Stimulated activated CD8-positive, alpha-beta memory T cell treated with anti-CD3 and anti-CD28 coated beads, Interleukin-7, amount 100 ng/mL, for 1 hour (primary cell): ENCODE results near the gene VAT1L.
"Not testable (repeated sequence)": the region's sequence is repeated elsewhere in the genome, so short reads cannot be mapped to it uniquely, and the experiment has no call there.

ENCODE experiments used
- DNase-seq, 2 donors: peaks; one replicate each; pipeline ENCODE4 v3.0.0-alpha.2; 2020; ENCODE audit warnings: low read depth in 2 of 2

The VAT1L gene

DNA sequence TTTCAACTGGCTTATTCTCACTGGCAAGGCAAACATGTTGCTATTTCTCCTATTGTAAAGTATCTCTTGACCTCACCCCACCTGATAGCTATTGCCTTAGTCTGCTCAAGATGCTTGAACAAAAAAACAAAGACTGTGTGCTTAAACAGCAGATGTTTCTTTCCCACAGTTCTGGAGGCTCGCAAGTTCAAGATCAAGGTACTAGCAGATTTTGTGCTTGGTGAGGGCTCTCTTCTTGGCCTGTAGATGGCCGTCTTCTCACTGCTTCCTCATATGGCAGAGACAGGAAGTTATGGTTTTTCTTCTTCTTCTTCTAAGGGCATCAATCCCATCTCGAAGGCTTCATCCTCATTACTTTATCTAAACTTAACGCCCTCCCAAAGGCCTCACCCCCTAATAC is 124.3 kb downstream of the VAT1L start:
- no peak for DNase-seq

DNA sequence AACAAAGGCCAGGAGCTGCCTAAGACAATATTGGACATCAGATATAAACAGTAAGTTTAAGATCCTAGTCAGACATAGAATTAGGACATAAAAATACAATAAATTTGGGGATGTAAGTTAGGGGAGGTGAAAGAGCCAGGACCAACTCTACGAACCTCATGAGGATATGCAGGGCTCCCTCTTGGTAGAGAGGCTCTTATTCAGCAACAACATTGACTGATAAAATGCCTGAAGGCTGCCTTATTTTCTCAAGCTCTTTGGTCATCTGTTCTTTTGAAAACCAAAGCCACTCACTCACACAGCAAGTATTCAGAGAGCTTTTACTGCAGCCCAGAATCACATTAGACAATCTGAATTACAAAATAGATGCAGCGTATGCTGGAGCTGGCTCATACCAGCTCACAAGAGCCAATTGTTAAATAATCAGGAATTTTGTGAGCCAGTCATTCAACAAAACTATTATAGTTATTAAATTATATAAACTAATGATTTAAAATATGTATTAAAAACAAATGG is 125.4 kb downstream of the VAT1L start:
- no peak for DNase-seq

DNA sequence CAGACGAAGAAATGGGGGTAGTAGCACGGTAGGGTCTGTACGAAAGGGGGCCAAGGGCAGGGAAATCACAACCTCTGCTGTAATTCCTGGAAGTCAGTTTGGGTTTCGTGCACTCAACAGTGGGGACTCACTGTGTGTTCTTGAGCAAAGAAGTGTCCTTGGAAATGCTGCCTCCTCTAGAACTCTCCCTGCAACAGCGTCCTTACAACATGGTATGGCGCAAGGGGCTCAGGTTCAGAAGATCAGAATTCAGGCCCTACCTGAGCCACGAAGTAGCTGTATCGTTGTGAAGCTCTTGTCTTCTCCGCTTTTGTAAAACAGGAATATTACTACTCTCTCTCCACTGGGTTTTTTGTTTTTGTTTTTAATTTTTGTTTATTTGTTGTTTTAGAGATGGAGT is 127.7 kb downstream of the VAT1L start:
- no peak for DNase-seq

DNA sequence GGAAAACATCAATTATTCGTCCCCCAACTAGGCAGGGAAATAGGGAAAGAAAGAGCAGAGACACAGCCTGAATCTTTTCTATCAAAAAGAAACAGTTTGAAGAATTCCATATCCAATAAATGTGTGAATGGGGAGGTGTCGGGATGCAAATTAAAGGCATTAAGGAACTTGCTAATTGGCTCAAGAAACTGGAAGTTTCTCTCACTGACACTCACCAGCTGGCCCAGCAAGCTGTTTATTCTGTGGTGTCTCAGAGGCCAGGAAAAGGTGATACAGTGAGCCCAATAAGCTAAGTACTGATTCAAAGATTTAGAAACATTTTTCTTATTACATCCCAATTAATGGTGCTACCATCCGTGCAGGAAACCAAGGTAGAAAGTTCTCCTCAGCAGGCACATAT is 129.6 kb downstream of the VAT1L start:
- no peak for DNase-seq

DNA sequence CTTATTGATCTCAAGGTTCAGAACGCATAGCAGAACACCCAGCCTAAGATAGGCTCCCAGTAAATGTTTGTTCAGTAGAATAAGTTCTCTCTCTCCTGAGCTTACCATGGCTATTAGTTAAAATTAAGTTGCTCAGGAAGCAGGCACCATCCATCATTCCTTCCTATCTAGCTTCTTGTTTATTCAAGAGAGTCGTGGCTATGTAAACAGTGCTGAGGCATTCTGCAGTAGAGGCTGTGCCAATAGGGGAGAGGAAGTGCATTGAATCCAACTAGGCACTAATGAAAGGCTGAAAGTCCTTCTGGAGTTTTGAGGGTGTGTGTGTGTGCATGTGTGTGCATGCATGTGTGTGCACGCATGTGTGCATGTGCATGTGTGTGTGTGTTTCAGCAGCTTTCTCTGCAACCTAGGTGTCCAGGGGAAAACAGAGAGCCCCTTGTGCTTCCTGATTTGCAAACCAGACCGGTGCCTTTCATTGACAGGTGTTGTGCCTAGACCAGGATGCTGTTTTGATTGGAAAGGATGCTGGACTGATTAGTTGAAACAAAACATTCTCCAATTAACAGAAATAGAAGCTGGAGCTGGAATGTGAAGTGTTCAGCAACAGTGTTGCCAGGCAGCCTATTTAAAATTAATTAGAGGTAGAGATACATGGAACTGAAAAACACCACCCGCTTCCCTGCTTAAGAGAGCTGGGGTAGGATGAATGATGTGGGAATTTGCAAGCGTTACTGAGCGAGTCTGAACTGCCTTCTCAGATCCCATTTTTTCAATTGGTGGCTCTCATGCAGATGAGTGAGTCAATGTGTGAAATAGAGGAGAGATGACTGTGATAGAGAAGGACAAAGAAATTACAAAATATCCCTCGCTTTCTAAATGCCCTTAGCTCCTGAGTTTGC is 130.7 kb downstream of the VAT1L start:
- DNase-seq, result no peak

DNA sequence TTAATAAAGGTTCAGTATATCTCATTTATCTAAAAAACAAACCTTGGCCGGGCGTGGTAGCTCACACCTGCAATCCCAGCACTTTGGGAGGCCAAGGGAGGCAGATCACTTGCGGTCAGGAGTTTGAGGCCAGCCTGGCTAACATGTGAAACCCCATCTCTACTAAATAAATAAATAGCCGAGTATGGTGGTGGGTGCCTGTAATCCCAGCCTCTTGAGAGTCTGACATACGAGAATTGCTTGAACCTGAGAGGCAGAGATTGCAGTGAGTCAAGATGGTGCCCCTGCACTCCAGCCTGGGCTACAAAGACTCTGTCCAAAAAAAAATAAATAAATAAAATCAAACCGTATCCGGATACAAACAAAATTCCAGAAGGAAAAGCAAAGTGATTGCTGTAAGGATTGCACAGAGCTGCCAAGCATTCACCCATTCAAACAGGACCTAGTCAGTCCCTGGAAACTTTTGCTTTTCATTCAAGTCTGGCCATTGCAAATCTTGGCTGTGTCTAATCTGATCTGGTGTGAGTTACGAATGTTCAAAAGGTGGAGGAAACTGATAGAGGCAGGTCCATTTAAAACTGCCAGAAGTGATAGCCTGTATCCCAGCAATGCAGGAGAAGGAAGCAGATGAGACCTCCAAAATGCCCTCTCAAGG is 131.5 kb downstream of the VAT1L start:
- DNase-seq, result no peak

DNA sequence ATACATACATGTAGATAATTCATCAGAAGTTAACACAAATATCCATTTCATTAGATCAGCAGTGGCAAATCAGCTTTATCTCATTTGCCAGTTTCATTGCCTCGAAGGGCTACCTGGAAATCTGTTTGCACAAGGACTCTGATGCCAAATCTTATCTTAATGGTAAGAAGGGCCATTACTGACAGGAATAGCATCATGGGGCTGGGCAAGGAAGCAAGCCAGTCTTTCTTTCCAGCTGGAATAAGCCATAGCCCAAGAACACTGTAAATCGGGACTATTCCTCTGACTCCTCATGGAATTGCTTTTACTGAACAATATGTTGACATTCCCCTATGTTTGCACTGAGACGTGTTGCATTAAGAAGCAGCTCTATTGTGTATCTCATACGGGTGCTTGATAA is 132.6 kb downstream of the VAT1L start:
- no peak for DNase-seq

DNA sequence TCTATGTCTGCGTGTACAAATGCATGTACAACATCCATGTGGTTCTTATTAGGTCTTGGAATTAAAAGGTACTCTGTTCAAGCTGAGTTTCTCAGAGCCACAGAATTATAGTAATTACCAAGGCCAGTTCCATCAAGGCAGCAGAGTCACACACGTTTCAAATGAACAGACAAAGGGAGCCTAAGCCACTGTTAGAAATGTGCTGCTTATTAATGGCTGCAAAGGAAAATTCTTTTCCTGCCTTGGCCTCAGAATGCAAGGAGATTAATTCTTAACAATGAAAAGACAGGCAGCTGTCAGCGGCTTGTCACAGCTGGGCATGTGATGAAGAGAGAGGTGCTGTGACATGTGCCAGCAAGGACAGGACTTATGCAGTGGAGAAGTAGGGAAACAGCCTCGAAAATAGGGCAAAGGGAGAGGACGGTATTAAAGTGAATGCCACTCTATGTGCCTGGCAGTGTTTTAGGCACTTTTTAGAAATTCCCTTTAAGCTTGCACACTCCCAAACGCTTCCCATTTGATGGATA is 133.9 kb downstream of the VAT1L start:
- no peak for DNase-seq

DNA sequence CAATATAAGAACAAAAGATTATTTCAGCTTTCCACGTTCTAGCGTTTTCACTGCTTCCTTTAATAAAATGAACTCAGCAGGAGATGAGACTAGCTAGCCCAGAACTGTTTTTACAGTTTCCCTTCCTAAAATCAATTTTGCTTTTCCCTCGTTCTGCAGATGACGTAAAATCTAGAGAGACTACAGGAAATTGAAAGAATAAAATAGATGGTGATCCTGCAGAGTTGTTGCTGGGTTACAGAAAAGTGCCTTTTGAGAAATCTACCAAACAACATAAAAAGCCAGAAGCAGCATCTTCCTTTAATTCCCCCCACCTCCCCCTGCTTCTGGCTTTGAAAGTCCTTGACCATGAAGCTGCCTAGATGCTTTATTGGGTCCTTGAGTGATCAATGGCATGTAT is 137.2 kb downstream of the VAT1L start:
- DNase-seq, result no peak

DNA sequence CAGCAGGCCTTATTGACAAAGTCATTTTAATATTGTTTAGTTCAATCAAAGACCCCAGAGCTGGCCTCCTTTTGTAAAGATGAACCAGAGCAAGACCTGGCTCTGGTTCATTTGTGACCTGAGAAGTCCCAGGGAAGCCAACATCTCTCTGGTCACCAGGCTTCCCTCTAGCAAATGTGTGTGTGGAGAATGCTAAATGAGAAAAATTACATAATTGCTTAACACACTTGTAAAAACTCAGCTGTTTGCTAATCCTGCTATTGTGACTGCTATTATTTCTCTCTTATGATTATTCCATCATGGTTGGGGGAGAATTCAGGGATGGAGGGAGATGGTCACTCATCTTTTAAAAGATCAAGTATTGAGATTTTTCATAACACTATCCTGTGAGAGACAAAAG is 139.7 kb downstream of the VAT1L start:
- DNase-seq, result no peak

DNA sequence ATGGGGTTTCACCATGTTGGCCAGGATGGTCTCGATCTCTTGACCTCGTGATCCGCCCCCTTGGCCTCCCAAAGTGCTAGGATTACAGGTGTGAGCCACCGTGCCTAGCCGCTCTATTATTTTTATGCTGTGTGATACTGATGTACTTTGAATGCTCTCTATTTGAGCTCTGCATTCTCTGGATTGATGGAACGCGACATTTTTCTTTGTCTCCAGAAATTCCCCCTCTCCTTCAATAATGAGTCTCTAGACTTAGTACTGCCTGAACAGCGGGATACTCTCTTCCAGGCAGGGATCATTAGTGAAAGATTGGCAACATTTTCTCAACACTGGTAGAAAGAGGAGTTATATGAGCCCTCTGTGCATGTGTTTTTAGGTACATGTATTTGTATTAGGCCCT is 140.6 kb downstream of the VAT1L start:
- no peak for DNase-seq

DNA sequence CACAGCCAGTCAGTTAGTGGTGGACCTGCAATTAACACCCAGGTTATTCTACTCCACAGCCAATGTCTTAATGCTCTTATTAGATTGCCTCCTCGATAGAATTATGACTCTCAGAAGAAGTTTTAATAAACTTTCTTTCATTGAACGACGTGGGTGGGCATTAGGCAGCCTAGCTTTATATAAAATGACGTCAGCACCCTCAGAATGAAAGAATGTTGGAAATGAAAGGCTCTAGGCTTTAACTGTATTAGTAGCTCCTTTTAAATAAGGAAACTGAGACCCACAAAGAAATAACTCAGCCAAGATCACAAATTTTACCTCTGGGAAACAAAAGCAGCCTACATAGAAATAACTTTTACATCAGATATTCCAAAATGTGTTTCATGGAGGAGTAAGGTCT is 142.7 kb downstream of the VAT1L start:
- no peak for DNase-seq

DNA sequence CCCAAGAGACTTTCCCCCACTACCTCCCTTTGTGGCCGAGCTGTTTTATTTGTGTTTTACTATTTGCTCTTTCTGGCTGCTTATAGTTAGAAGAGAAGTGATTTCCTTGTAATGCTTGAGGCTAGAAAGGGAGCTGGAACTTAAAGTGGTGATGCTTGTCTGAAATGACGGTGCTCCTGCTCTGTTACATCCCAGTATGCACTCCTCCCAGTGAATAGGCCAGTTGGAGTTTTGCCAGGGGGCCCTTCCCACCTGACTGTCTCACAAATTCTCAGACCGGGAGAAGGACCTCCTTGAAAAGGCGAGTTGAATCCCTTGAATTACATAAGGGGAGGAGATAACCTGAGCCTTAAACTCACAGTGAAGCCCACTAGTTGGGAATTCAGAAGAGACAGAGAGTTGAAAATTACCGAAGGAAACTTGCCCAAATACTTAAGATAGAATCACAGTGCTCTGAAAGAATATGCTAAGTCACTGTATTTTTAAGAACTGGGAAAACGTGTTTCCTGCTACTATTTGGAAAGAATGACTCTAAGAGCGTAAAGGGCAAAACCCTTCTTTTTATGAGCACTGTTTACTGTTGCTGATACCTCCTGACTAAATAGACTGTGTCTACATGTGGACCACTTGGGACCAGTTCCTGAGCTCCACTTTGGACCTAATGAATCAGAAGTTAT is 149.2 kb downstream of the VAT1L start:
- DNase-seq, result no peak

DNA sequence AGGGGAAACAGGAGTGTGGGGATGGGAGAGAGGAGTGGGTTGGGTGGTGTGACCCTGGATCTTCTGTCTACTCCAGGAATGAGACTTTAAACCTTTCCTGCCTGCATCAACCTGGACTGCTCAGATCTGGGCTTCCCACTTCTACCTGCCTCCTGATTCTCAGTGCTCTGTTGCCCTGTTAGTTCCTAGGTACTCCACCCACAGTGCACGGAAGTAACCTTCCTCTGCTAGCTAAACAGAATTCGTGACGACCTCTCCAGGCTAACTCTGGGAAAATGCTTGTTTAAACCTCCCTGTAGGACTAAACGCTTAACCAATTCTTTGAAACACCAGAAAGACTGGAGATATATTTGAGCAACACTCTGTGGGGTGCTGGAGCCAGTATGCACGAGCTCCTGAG is 150.5 kb downstream of the VAT1L start:
- DNase-seq, result no peak

DNA sequence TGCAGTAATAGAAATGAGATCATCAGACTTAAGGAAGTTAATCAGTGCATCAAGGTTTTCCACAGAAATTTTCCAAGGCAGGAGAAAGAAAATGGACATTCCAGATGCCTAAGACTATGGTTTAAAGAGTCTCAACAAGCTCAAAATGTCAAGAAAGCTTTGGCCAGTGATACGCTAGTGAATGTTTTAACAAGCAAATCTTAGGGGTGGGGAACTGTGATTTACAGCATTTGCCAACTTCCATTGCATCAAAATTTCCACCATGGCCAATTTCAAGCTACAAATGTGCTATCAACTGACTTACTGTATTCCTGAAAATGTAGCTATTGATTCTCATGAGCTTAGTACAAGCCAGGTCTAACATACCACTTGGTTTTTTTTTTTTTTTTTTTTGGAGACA is 151.6 kb downstream of the VAT1L start:
- DNase-seq, result no peak

DNA sequence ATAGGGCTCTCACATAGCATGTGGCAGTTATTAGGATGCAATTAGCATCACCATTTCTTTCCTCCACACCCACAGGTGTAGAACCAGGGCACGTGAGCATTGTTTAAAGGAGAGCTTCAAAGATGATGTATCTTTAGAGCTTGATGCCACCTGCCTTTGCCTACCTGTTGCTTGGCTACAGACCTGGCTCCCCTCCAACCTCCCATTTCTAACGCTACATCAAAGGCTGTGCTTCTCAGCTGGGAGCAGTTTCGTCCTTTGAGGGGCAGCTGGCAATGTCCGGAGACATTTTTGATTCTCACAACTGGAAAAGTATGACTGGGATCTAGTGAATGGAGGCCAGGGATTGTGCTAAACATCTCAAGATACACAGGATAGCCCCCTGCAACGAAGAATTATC is 155.4 kb downstream of the VAT1L start:
- DNase-seq, result no peak

DNA sequence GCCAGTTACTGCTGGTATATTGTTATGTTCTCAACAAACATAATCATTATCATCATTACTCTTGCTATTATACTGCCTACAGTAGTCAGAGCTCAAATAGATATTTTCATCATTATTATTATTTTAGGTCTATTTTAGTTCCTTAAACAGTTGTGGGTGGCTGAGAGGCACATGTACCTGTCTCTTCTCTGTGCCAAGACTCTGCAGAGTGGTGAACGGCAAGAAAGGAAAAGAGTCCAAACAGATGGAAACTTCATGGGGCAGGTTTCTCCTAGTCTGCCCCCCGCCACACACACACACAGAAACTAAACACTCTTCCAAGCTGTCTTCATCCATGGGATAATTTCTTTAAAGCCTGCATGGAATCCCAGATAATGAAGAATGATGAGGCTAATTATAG is 156.3 kb downstream of the VAT1L start:
- DNase-seq, result no peak

DNA sequence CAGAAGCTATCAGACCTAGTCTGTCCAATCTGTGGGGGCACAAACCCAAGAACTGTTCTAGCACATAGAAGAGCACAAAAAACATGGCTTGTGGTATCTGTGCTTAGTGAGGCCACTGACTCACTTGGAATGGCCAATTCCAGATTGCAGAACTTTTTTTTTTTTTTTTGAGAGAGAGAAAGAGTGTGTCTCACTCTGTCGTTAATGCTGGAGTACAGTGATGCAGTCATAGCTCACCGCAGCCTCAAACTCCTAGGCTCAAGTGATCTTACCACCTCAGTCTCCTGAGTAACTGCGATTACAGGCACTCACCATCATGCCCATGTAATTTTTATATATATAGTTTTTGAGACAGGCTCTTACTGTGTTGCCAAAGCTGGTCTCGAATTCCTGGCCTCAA is 156.8 kb downstream of the VAT1L start:
- DNase-seq, result no peak

DNA sequence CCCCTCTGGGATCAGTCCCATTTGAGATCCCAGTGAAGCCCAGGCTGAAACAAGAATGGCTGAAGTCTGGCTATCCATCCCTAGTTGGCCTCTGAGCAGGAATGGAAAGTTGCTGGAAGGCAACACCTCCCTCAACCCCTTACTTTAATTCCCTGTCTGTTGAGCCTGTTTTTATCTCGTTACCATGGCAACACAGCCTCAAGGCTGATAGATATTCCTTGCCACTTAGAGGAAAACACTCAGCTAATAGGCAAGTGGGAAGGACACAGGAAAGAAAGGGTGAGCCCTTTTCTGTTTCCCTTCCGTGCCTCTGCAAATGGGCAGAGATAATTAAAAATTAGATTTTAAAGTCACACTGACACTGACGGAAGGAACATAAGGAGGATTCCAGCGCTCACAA is 158.5 kb downstream of the VAT1L start:
- DNase-seq, result no peak

DNA sequence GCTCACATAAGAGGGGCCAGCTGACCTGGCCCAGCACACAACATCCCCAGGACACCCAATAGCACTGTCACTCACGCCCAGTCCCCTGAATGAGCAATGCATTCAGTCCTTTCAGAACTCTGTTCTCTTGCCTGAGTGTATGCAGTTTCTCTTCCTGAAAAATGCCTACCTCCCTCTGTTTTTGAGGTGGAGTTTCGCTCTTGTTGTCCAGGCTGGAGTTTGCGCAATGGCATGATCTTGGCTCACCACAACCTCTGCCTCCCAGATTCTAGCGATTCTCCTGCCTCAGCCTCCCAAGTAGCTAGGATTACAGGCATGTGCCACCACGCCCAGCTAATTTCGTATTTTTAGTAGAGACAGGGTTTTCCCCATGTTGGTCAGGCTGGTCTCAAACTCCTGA is 159.2 kb downstream of the VAT1L start:
- not testable (repeated sequence) for DNase-seq

DNA sequence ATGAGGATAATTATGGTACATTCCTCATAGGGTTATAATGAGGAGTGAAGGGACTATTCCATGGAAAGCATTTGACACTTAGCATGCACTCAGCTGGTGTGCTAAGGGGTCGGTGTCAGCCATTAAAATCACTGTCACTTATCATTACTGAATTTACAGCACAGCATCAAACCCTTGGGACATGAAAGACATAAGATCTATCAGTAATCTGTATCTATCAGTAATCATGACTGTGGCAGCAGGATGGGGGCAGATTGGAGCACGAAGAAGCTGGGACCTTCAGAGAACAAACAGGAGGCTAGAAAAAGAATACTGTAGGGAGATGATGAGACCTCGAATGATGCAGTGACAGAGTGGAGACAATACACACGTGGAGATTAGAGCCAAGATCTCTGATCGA is 160.5 kb downstream of the VAT1L start:
- DNase-seq, result no peak

DNA sequence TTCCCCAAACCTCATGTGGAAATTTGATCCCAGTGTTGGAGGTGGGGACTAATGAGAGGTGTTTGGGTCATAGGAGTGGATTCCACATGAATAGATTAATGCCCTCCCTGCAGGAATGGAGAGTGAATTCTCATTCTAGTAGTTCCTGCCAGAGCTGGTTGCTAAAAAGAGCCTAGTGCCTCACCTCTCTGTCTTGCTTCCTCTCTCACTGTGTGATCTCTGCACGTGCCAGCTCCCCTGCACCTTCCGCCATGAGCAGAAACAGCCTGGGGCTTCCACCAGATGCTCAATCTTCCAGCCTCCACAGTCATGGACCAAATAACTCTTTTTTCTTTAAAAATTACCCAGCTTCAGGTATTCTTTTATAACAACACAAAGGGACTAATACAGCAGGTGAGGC is 161.1 kb downstream of the VAT1L start:
- DNase-seq, result no peak
